ENCODE measurements around the gene DRAXIN.

The DRAXIN gene

GRCh38 chr1:11675325-11675724 lies 16.2 kb upstream of the DRAXIN start:
- peaks cover 0 to 2% of the 10 kb centered on the region in 2 donors for H3K4me1 ChIP-seq (ENCODE audit: control insufficient read depth in 2 of 2, insufficient read depth in 1 of 2, low read depth in 1 of 2, low read length in 2 of 2)
- no peak overlapping the region for H3K4me2 ChIP-seq (ENCODE audit: insufficient read depth, low read length, poor library complexity, severe bottlenecking)
- no peak overlapping the region for H2AFZ ChIP-seq (ENCODE audit: low read length)
- H3K79me1 ChIP-seq (ENCODE audit: low read depth, low read length), result peaks cover under 1% of the 10 kb centered on the region
- H3K23ac ChIP-seq (ENCODE audit: low read depth, low read length, poor library complexity), result no peak overlapping the region
- no peak overlapping the region for H2AK5ac ChIP-seq (ENCODE audit: low read depth, low read length)
- no peak overlapping the region for H3K14ac ChIP-seq (ENCODE audit: low read length)
- H2BK120ac ChIP-seq (ENCODE audit: low read depth, low read length), result no peak overlapping the region
- H2BK12ac ChIP-seq (ENCODE audit: low read length), result no peak overlapping the region
- no peak for DNase-seq (ENCODE audit: low spot score)
- no peak overlapping the region for H4K8ac ChIP-seq (ENCODE audit: low read depth, low read length)
- no peak overlapping the region for H3K9ac ChIP-seq (ENCODE audit: low read depth, low read length, poor library complexity)
- H3K4me3 ChIP-seq (ENCODE audit: low read length in 2 of 2), result no peak overlapping the region
- no peak overlapping the region for H2BK5ac ChIP-seq (ENCODE audit: low read length)
- H3K9me3 ChIP-seq (replicated peaks in 1 of 2; ENCODE audit: control insufficient read depth in 2 of 2, insufficient read depth in 1 of 2, low read depth in 1 of 2, low read length in 2 of 2), result no peaks in the 10 kb centered on the region
- H4K91ac ChIP-seq (ENCODE audit: low read depth, low read length, poor library complexity), result no peak overlapping the region
- WGBS, 2 donors (ENCODE audit: extremely low coverage in 2 of 2, insufficient read length in 2 of 2, insufficient replicate concordance in 1 of 2), result no CpG with 5 or more reads among the region's 10 CpGs
- no peak overlapping the region for H3K18ac ChIP-seq (ENCODE audit: low read length)
- H3K36me3 ChIP-seq (replicated peaks in 1 of 2; ENCODE audit: control insufficient read depth in 2 of 2, insufficient read depth in 2 of 2, low read length in 2 of 2), result peaks cover 53 to 92% of the 10 kb centered on the region in 2 donors
- no peak overlapping the region for H2BK15ac ChIP-seq (ENCODE audit: low read length)
- H3K27me3 ChIP-seq (ENCODE audit: control insufficient read depth in 3 of 3, insufficient read depth in 3 of 3, low read depth in 1 of 3, low read length in 3 of 3), result no peaks in the 10 kb centered on the region
- no peak overlapping the region for H3K4ac ChIP-seq (ENCODE audit: low read length)
- no peak overlapping the region for H3K27ac ChIP-seq (replicated peaks; ENCODE audit: low read length)

- H3K9me3 ChIP-seq (replicated peaks in 1 of 2; ENCODE audit: control insufficient read depth in 2 of 2, insufficient read depth in 1 of 2, low read depth in 1 of 2, low read length in 2 of 2), result no peaks in the 10 kb centered on the region
- H4K8ac ChIP-seq (ENCODE audit: low read depth, low read length), result no peak overlapping the region
- no peak for DNase-seq (ENCODE audit: low spot score)
- peaks cover 46 to 80% of the 10 kb centered on the region in 2 donors for H3K36me3 ChIP-seq (replicated peaks in 1 of 2; ENCODE audit: control insufficient read depth in 2 of 2, insufficient read depth in 2 of 2, low read length in 2 of 2)
- no peak overlapping the region for H2BK120ac ChIP-seq (ENCODE audit: low read depth, low read length)
- no peaks in the 10 kb centered on the region for H3K27me3 ChIP-seq (ENCODE audit: control insufficient read depth in 3 of 3, insufficient read depth in 3 of 3, low read depth in 1 of 3, low read length in 3 of 3)
- H3K4me3 ChIP-seq (ENCODE audit: low read length in 2 of 2), result peak overlapping the region in 1 of 2 donors; percentile 49
- no peak overlapping the region for H3K4ac ChIP-seq (ENCODE audit: low read length)
- H3K27ac ChIP-seq (replicated peaks; ENCODE audit: low read length), result no peak overlapping the region
- no CpG with 5 or more reads among the region's 10 CpGs for WGBS, 2 donors (ENCODE audit: extremely low coverage in 2 of 2, insufficient read length in 2 of 2, insufficient replicate concordance in 1 of 2)
- H2BK12ac ChIP-seq (ENCODE audit: low read length), result no peak overlapping the region
- peak overlapping the region; percentile 11 for H3K4me2 ChIP-seq (ENCODE audit: insufficient read depth, low read length, poor library complexity, severe bottlenecking)
- H3K4me1 ChIP-seq (ENCODE audit: control insufficient read depth in 2 of 2, insufficient read depth in 1 of 2, low read depth in 1 of 2, low read length in 2 of 2), result peaks cover under 1 to 2% of the 10 kb centered on the region in 2 donors
- no peak overlapping the region for H4K91ac ChIP-seq (ENCODE audit: low read depth, low read length, poor library complexity)
- no peak overlapping the region for H2BK5ac ChIP-seq (ENCODE audit: low read length)
- H2BK15ac ChIP-seq (ENCODE audit: low read length), result no peak overlapping the region
- H2AFZ ChIP-seq (ENCODE audit: low read length), result no peak overlapping the region
- H3K9ac ChIP-seq (ENCODE audit: low read depth, low read length, poor library complexity), result no peak overlapping the region
- H3K18ac ChIP-seq (ENCODE audit: low read length), result peak overlapping the region; percentile 48
- H2AK5ac ChIP-seq (ENCODE audit: low read depth, low read length), result no peak overlapping the region
- H3K14ac ChIP-seq (ENCODE audit: low read length), result no peak overlapping the region
- H3K79me1 ChIP-seq (ENCODE audit: low read depth, low read length), result peaks cover 6% of the 10 kb centered on the region
- H3K23ac ChIP-seq (ENCODE audit: low read depth, low read length, poor library complexity), result no peak overlapping the region
Observed at GRCh38 chr1:11676386-11677103, 15.0 kb upstream of the DRAXIN start.

GRCh38 chr1:11678442-11678841 lies 13.1 kb upstream of the DRAXIN start:
- no peak overlapping the region for H2BK12ac ChIP-seq (ENCODE audit: low read length)
- no CpG with 5 or more reads among the region's 2 CpGs for WGBS, 2 donors (ENCODE audit: extremely low coverage in 2 of 2, insufficient read length in 2 of 2, insufficient replicate concordance in 1 of 2)
- H3K9ac ChIP-seq (ENCODE audit: low read depth, low read length, poor library complexity), result no peak overlapping the region
- no peaks in the 10 kb centered on the region for H3K9me3 ChIP-seq (replicated peaks in 1 of 2; ENCODE audit: control insufficient read depth in 2 of 2, insufficient read depth in 1 of 2, low read depth in 1 of 2, low read length in 2 of 2)
- H3K4me2 ChIP-seq (ENCODE audit: insufficient read depth, low read length, poor library complexity, severe bottlenecking), result no peak overlapping the region
- no peak overlapping the region for H3K18ac ChIP-seq (ENCODE audit: low read length)
- no peak overlapping the region for H3K14ac ChIP-seq (ENCODE audit: low read length)
- no peak overlapping the region for H2BK5ac ChIP-seq (ENCODE audit: low read length)
- peaks cover 34 to 61% of the 10 kb centered on the region in 2 donors for H3K36me3 ChIP-seq (replicated peaks in 1 of 2; ENCODE audit: control insufficient read depth in 2 of 2, insufficient read depth in 2 of 2, low read length in 2 of 2)
- DNase-seq (ENCODE audit: low spot score), result no peak
- H3K27me3 ChIP-seq (ENCODE audit: control insufficient read depth in 3 of 3, insufficient read depth in 3 of 3, low read depth in 1 of 3, low read length in 3 of 3), result no peaks in the 10 kb centered on the region
- H2BK120ac ChIP-seq (ENCODE audit: low read depth, low read length), result no peak overlapping the region
- H3K79me1 ChIP-seq (ENCODE audit: low read depth, low read length), result peaks cover 6% of the 10 kb centered on the region
- no peak overlapping the region for H2BK15ac ChIP-seq (ENCODE audit: low read length)
- peaks cover 10 to 15% of the 10 kb centered on the region in 2 donors for H3K4me1 ChIP-seq (ENCODE audit: control insufficient read depth in 2 of 2, insufficient read depth in 1 of 2, low read depth in 1 of 2, low read length in 2 of 2)
- no peak overlapping the region for H4K8ac ChIP-seq (ENCODE audit: low read depth, low read length)
- H3K27ac ChIP-seq (replicated peaks; ENCODE audit: low read length), result no peak overlapping the region
- no peak overlapping the region for H2AFZ ChIP-seq (ENCODE audit: low read length)
- H3K23ac ChIP-seq (ENCODE audit: low read depth, low read length, poor library complexity), result no peak overlapping the region
- H3K4me3 ChIP-seq (ENCODE audit: low read length in 2 of 2), result no peak overlapping the region
- no peak overlapping the region for H4K91ac ChIP-seq (ENCODE audit: low read depth, low read length, poor library complexity)
- H3K4ac ChIP-seq (ENCODE audit: low read length), result no peak overlapping the region
- no peak overlapping the region for H2AK5ac ChIP-seq (ENCODE audit: low read depth, low read length)

- Histone ChIP-seq H3K4me1 (ENCODE audit: control insufficient read depth in 2 of 2, insufficient read depth in 1 of 2, low read depth in 1 of 2, low read length in 2 of 2) (peaks cover 10 to 15% of the 10 kb centered on the region in 2 donors), H3K79me1 (ENCODE audit: low read depth, low read length) (peaks cover 6% of the 10 kb centered on the region), H2BK5ac (ENCODE audit: low read length) (peak overlapping the region; percentile 68), H3K23ac (ENCODE audit: low read depth, low read length, poor library complexity) (peak overlapping the region; percentile 97), H3K4ac (ENCODE audit: low read length) (peak overlapping the region; percentile 58), H3K18ac (ENCODE audit: low read length) (peak overlapping the region; percentile 96), H4K8ac (ENCODE audit: low read depth, low read length) (peak overlapping the region; percentile 31), H3K27ac (replicated peaks; ENCODE audit: low read length) (peak overlapping the region; percentile 68), H2AFZ (ENCODE audit: low read length) (peak overlapping the region; percentile 86), H3K27me3 (ENCODE audit: control insufficient read depth in 3 of 3, insufficient read depth in 3 of 3, low read depth in 1 of 3, low read length in 3 of 3) (no peaks in the 10 kb centered on the region), H2AK5ac (ENCODE audit: low read depth, low read length) (peak overlapping the region; percentile 74), H3K36me3 (replicated peaks in 1 of 2; ENCODE audit: control insufficient read depth in 2 of 2, insufficient read depth in 2 of 2, low read length in 2 of 2) (peaks cover 18 to 47% of the 10 kb centered on the region in 2 donors), H3K4me2 (ENCODE audit: insufficient read depth, low read length, poor library complexity, severe bottlenecking) (peak overlapping the region; percentile 97), H2BK15ac (ENCODE audit: low read length) (peak overlapping the region; percentile 60), H3K9me3 (replicated peaks in 1 of 2; ENCODE audit: control insufficient read depth in 2 of 2, insufficient read depth in 1 of 2, low read depth in 1 of 2, low read length in 2 of 2) (no peaks in the 10 kb centered on the region), H2BK120ac (ENCODE audit: low read depth, low read length) (no peak overlapping the region), H3K9ac (ENCODE audit: low read depth, low read length, poor library complexity) (peak overlapping the region; percentile 95), H3K14ac (ENCODE audit: low read length) (peak overlapping the region; percentile 65), H2BK12ac (ENCODE audit: low read length) (no peak overlapping the region), H3K4me3 (ENCODE audit: low read length in 2 of 2) (peak overlapping the region; percentile 96 to 97), H4K91ac (ENCODE audit: low read depth, low read length, poor library complexity) (peak overlapping the region; percentile 43)
- WGBS, 2 donors (ENCODE audit: extremely low coverage in 2 of 2, insufficient read length in 2 of 2, insufficient replicate concordance in 1 of 2), result no CpG with 5 or more reads among the region's 65 CpGs
- DNase-seq (ENCODE audit: low spot score), result no peak
Observed at GRCh38 chr1:11680270-11681070, 11.0 kb upstream of the DRAXIN start.
